ENCODE data around the gene SNX17. TPM values are rescaled to one million over a fixed set of nuclear protein-coding genes. Genes with fewer than 3 reads are reported as not detected.

Gene SNX17
- total and polyA plus RNA-seq, 2 of the 13 experiments (the other 11 are each of a cell fraction or from before 2014, with no cell fraction given) = 75.0 to 109 TPM

DNA sequence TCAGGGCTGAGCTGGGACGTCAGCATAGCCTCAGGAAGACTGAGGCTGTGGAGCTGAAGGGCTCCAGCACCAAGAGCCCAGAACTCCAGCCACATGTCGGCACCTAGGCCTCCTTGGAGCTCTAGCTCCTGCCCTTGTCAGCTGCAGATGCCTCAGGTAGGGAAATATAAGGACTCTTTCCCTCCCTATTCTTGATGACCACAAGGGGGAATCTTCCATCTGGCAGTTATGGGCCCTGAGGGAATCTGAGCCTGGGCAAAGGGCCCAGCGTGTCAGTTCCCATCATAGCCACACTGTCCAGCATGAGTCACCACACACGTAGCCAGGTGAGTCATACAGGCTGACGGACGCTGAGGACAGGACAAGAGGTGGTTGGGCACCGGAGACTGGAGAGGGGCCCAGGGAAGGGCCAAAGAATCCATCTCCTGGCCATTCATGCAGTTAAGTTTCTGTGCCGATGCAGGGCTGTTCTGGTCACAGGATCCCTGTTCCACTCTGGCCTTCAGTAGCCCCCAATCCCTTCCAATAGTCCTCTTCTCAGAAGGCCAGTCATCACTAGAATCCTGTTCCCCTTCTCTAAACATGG, 49.4 kb upstream of the SNX17 start (continued):
- TF ChIP-seq NCOR1 (IDR thresholded peaks at IDR 0.05; ENCODE audit: borderline replicate concordance, low read length) (no peak), TARDBP (CRISPR knock-in tag; IDR thresholded peaks at IDR 0.05) (peak; percentile 75), TBL1XR1 (IDR thresholded peaks at IDR 0.05; ENCODE audit: borderline replicate concordance, low read length, partially characterized antibody) (no peak), ZNF253 (CRISPR knock-in tag; IDR thresholded peaks at IDR 0.05; ENCODE audit: borderline replicate concordance) (no peak), ZBTB21 (CRISPR knock-in tag; IDR thresholded peaks at IDR 0.05) (peak; percentile 80; the same call in 1 of the 2 replicates), KLF13 (CRISPR knock-in tag; IDR thresholded peaks at IDR 0.05) (no peak), SYNCRIP (IDR thresholded peaks at IDR 0.05; ENCODE audit: insufficient read depth, low read depth, low read length) (no peak), SALL1 (CRISPR knock-in tag; IDR thresholded peaks at IDR 0.05) (peak; percentile 95), NFATC3 (CRISPR knock-in tag; IDR thresholded peaks at IDR 0.05) (0 out of 2 replicates have a peak, but pooled peaks have one; percentile 70), ZSCAN31 (CRISPR knock-in tag; IDR thresholded peaks at IDR 0.05; ENCODE audit: low read depth) (peak; percentile 73), AHR (CRISPR knock-in tag; IDR thresholded peaks at IDR 0.05) (peak; percentile 81; the same call in 1 of the 2 replicates), ATF7-NPFF (CRISPR knock-in tag; IDR thresholded peaks at IDR 0.05; ENCODE audit: low read depth) (peak; percentile 62; the same call in 1 of the 2 replicates), MEF2D (CRISPR knock-in tag; IDR thresholded peaks at IDR 0.05) (peak; percentile 78), HNRNPL (IDR thresholded peaks at IDR 0.05; ENCODE audit: low read depth, low read length) (no peak)
- TF ChIP-seq, protein P1, sequence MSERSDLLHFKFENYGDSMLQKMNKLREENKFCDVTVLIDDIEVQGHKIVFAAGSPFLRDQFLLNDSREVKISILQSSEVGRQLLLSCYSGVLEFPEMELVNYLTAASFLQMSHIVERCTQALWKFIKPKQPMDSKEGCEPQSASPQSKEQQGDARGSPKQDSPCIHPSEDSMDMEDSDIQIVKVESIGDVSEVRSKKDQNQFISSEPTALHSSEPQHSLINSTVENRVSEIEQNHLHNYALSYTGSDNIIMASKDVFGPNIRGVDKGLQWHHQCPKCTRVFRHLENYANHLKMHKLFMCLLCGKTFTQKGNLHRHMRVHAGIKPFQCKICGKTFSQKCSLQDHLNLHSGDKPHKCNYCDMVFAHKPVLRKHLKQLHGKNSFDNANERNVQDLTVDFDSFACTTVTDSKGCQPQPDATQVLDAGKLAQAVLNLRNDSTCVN (CRISPR knock-in tag; IDR thresholded peaks at IDR 0.05; ENCODE audit: borderline replicate concordance) = peak; percentile 71; the same call in 1 of the 2 replicates
- TF ChIP-seq, protein P2, sequence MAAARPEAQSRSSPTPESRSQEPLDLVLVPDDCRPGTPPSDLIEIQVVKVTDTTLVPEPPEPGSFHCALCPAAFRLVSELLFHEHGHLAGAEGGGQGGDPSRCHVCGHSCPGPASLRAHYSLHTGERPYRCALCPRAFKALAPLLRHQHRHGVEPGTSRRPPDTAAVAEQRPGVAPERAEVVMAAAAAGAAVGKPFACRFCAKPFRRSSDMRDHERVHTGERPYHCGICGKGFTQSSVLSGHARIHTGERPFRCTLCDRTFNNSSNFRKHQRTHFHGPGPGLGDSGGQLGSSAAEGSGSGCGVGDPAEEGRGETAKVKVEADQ (CRISPR knock-in tag; IDR thresholded peaks at IDR 0.05; ENCODE audit: borderline replicate concordance) = peak; percentile 78; the same call in 1 of the 2 replicates
- TF ChIP-seq, protein P3, sequence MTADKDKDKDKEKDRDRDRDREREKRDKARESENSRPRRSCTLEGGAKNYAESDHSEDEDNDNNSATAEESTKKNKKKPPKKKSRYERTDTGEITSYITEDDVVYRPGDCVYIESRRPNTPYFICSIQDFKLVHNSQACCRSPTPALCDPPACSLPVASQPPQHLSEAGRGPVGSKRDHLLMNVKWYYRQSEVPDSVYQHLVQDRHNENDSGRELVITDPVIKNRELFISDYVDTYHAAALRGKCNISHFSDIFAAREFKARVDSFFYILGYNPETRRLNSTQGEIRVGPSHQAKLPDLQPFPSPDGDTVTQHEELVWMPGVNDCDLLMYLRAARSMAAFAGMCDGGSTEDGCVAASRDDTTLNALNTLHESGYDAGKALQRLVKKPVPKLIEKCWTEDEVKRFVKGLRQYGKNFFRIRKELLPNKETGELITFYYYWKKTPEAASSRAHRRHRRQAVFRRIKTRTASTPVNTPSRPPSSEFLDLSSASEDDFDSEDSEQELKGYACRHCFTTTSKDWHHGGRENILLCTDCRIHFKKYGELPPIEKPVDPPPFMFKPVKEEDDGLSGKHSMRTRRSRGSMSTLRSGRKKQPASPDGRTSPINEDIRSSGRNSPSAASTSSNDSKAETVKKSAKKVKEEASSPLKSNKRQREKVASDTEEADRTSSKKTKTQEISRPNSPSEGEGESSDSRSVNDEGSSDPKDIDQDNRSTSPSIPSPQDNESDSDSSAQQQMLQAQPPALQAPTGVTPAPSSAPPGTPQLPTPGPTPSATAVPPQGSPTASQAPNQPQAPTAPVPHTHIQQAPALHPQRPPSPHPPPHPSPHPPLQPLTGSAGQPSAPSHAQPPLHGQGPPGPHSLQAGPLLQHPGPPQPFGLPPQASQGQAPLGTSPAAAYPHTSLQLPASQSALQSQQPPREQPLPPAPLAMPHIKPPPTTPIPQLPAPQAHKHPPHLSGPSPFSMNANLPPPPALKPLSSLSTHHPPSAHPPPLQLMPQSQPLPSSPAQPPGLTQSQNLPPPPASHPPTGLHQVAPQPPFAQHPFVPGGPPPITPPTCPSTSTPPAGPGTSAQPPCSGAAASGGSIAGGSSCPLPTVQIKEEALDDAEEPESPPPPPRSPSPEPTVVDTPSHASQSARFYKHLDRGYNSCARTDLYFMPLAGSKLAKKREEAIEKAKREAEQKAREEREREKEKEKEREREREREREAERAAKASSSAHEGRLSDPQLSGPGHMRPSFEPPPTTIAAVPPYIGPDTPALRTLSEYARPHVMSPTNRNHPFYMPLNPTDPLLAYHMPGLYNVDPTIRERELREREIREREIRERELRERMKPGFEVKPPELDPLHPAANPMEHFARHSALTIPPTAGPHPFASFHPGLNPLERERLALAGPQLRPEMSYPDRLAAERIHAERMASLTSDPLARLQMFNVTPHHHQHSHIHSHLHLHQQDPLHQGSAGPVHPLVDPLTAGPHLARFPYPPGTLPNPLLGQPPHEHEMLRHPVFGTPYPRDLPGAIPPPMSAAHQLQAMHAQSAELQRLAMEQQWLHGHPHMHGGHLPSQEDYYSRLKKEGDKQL (CRISPR knock-in tag; IDR thresholded peaks at IDR 0.05; ENCODE audit: low read depth) = peak; percentile 56; the same call in 1 of the 2 replicates

All from HepG2 (cell line).